Activated gamma-delta T cell (primary cell): ENCODE measurements around the gene PLPPR3.

Source experiments
- DNase-seq: peaks from one replicate; lab custom pipeline; 2025; lab: John Stamatoyannopoulos, UW
- total RNA-seq, 2 donors: gene quantifications; one replicate each; lab custom pipeline; 2026; lab: John Stamatoyannopoulos, UW

Gene PLPPR3
- total RNA-seq, result 0 to 0.17 reads per million in 2 donors

GRCh38 chr19:821825-822503, at the start of gene PLPPR3:
Gene PLPPR3, minus strand, starts transcription at chr19:821955. Its CDS starts 396 bp downstream, at chr19:821559.
- no peak for DNase-seq

GRCh38 chr19:870963-871401, 49.2 kb upstream of the PLPPR3 start:
- no peak for DNase-seq

GRCh38 chr19:870314-870713, 48.6 kb upstream of the PLPPR3 start:
- no peak for DNase-seq

- DNase-seq, result no peak
Observed at GRCh38 chr19:869245-870177, 47.8 kb upstream of the PLPPR3 start.

GRCh38 chr19:868458-869244, 46.9 kb upstream of the PLPPR3 start:
- no peak for DNase-seq

GRCh38 chr19:867855-868457, 46.2 kb upstream of the PLPPR3 start:
- DNase-seq, result no peak

GRCh38 chr19:867301-867793, 45.6 kb upstream of the PLPPR3 start:
- DNase-seq, result no peak

- no peak for DNase-seq
Observed at GRCh38 chr19:866769-867300, 45.1 kb upstream of the PLPPR3 start.

- no peak for DNase-seq
Observed at GRCh38 chr19:863315-863620, 41.5 kb upstream of the PLPPR3 start.

- peak; percentile 61 for DNase-seq
Observed at GRCh38 chr19:862581-863314, 41.0 kb upstream of the PLPPR3 start.

- DNase-seq, result peak; percentile 54
Observed at GRCh38 chr19:861756-862580, 40.2 kb upstream of the PLPPR3 start.

- DNase-seq, result no peak
Observed at GRCh38 chr19:861141-861755, 39.5 kb upstream of the PLPPR3 start.

GRCh38 chr19:858868-859843, 37.4 kb upstream of the PLPPR3 start, which contains the start of gene CFD:
Gene CFD, plus strand, starts transcription at chr19:859664. Its CDS starts 26 bp downstream, at chr19:859690.
- no peak for DNase-seq

GRCh38 chr19:858284-858683, 36.5 kb upstream of the PLPPR3 start:
- DNase-seq, result no peak

GRCh38 chr19:855566-856120, 33.9 kb upstream of the PLPPR3 start:
- DNase-seq, result no peak

- DNase-seq, result no peak
Observed at GRCh38 chr19:855142-855541, 33.4 kb upstream of the PLPPR3 start.

GRCh38 chr19:854549-854948, 32.8 kb upstream of the PLPPR3 start:
- DNase-seq, result no peak
